Endothelial cell of umbilical vein (primary cell): ENCODE results near the gene PRRX1.

ENCODE experiments used
- CTCF ChIP-seq, 2 donors: IDR thresholded peaks; 1 replicate in 1 of 2; 2 replicates in 1 of 2; pipeline ENCODE4 v1.5.1; 2011; ENCODE audit warnings: low read length in 2 of 2, mild to moderate bottlenecking in 2 of 2, moderate library complexity in 2 of 2, control low read depth in 1 of 2, inconsistent platforms in 1 of 2, low read depth in 1 of 2; ENCODE audit not compliant: insufficient read depth in 1 of 2; ENCODE audit errors: extremely low read depth in 1 of 2
- POLR2A ChIP-seq: IDR thresholded peaks from 2 replicates; pipeline ENCODE4 v1.6.1; 2012; ENCODE audit warnings: low read depth, mild to moderate bottlenecking, control low read depth, low read length
- POLR2AphosphoS5 ChIP-seq: IDR thresholded peaks from 2 replicates; pipeline ENCODE4 v1.6.1; 2012; ENCODE audit warnings: low read depth, mild to moderate bottlenecking, control low read depth, low read length, moderate library complexity; ENCODE audit not compliant: insufficient read depth

- no peak for TF ChIP-seq POLR2AphosphoS5
- TF ChIP-seq POLR2A: no peak
- no peak for TF ChIP-seq CTCF (IDR thresholded peaks at IDR 0.05; ENCODE audit: extremely low read depth in 1 of 2, insufficient read depth in 1 of 2, low read depth in 1 of 2, low read length in 2 of 2)
Measured at GRCh38 chr1:170723518-170723917, 59.6 kb downstream of the PRRX1 start.
